Astrocyte (in vitro differentiated cells and primary cell): ENCODE results near the gene SLC30A1. TPM values are rescaled to one million over a fixed set of nuclear protein-coding genes. Genes with fewer than 3 reads are reported as not detected.

Experiments used
- DNase-seq: peaks from one replicate; pipeline ENCODE4 v3.0.0-alpha.2; 2010; ENCODE audit warnings: low read depth
- FAIRE-seq: peaks from 2 replicates; lab custom pipeline; 2011; peaks lifted over from hg19 to GRCh38; lab: Jason Lieb, UNC
- H2AFZ ChIP-seq: 2 replicates; pipeline ENCODE4 v1.6.0; 2012; ENCODE audit warnings: low read depth, low read length, inconsistent platforms
- H3K27ac ChIP-seq: 2 replicates; pipeline ENCODE4 v1.5.1; 2011; ENCODE audit warnings: low read depth, low read length, inconsistent platforms
- H3K27me3 ChIP-seq: 2 replicates; pipeline ENCODE4 v1.6.0; 2011; ENCODE audit warnings: low read length, inconsistent platforms; ENCODE audit not compliant: insufficient read depth
- H3K36me3 ChIP-seq: 2 replicates; pipeline ENCODE4 v1.5.1; 2011; ENCODE audit warnings: low read length, inconsistent platforms; ENCODE audit not compliant: insufficient read depth
- H3K4me1 ChIP-seq: 2 replicates; pipeline ENCODE4 v1.5.1; 2011; ENCODE audit warnings: low read length, inconsistent platforms; ENCODE audit not compliant: insufficient read depth
- H3K4me2 ChIP-seq: 2 replicates; pipeline ENCODE4 v1.6.0; 2012; ENCODE audit warnings: low read length, inconsistent platforms
- H3K4me3 ChIP-seq: 2 replicates; pipeline ENCODE4 v1.5.1; 2011; ENCODE audit warnings: low read depth, mild to moderate bottlenecking, low read length, inconsistent platforms; ENCODE audit not compliant: insufficient read depth
- H3K79me2 ChIP-seq: 2 replicates; pipeline ENCODE4 v1.6.0; 2012; ENCODE audit warnings: mild to moderate bottlenecking, low read length, inconsistent platforms; ENCODE audit not compliant: insufficient read depth
- H3K9ac ChIP-seq: 2 replicates; pipeline ENCODE4 v1.6.0; 2012; ENCODE audit warnings: mild to moderate bottlenecking, low read length, inconsistent platforms
- H3K9me3 ChIP-seq: 2 replicates; pipeline ENCODE4 v1.5.1; 2012; ENCODE audit warnings: low read depth, mild to moderate bottlenecking, low read length, inconsistent platforms; ENCODE audit not compliant: insufficient read depth
- H4K20me1 ChIP-seq: 2 replicates; pipeline ENCODE4 v1.6.0; 2012; ENCODE audit warnings: low read length, inconsistent platforms; ENCODE audit not compliant: insufficient read depth
- H3K27ac Mint-ChIP-seq: one replicate; pipeline ENCODE4 v1.8.0; 2021; ENCODE audit warnings: mild to moderate bottlenecking, mixed read lengths; ENCODE audit not compliant: unreplicated experiment
- H3K27me3 Mint-ChIP-seq: one replicate; pipeline ENCODE4 v1.8.0; 2021; ENCODE audit warnings: low read depth, mixed read lengths; ENCODE audit not compliant: unreplicated experiment
- H3K36me3 Mint-ChIP-seq: one replicate; pipeline ENCODE4 v1.8.0; 2021; ENCODE audit warnings: low read depth, mixed read lengths; ENCODE audit not compliant: unreplicated experiment
- H3K4me1 Mint-ChIP-seq: one replicate; pipeline ENCODE4 v1.8.0; 2021; ENCODE audit warnings: low read depth, mixed read lengths; ENCODE audit not compliant: unreplicated experiment
- H3K4me3 Mint-ChIP-seq: one replicate; pipeline ENCODE4 v1.8.0; 2021; ENCODE audit warnings: mild to moderate bottlenecking, moderate library complexity, mixed read lengths; ENCODE audit not compliant: unreplicated experiment
- H3K9me3 Mint-ChIP-seq: one replicate; pipeline ENCODE4 v1.8.0; 2021; ENCODE audit warnings: mild to moderate bottlenecking, mixed read lengths; ENCODE audit not compliant: unreplicated experiment
- CTCF ChIP-seq: IDR thresholded peaks from 2 replicates; pipeline ENCODE4 v1.5.1; 2011; ENCODE audit warnings: low read depth, mild to moderate bottlenecking, inconsistent platforms, low read length, moderate library complexity; ENCODE audit not compliant: insufficient read depth
- EZH2 ChIP-seq: IDR thresholded peaks from 2 replicates; pipeline ENCODE4 v1.6.1; 2012; ENCODE audit warnings: mild to moderate bottlenecking, low read length, inconsistent platforms; ENCODE audit not compliant: insufficient read depth
- total RNA-seq: library from RNA; stranded (reverse); gene quantifications from 2 replicates; pipeline ENCODE4 v1.2.1, GENCODE V29; 2021

SLC30A1 gene
- total RNA-seq, 1 donor from 2014 or later, result 35.0 TPM

GRCh38 chr1:211604548-211604947 is 25.6 kb upstream of the SLC30A1 start:
- no peak overlapping the region for H3K4me3 ChIP-seq
- DNase-seq (no peak), FAIRE-seq (no peak)
- H3K27ac Mint-ChIP-seq, result no peak overlapping the region
- no peaks in the 10 kb centered on the region for H3K4me1 Mint-ChIP-seq
- no peaks in the 10 kb centered on the region for H4K20me1 ChIP-seq
- no peak overlapping the region for H3K4me3 Mint-ChIP-seq
- H3K36me3 Mint-ChIP-seq, result peaks cover 1% of the 10 kb centered on the region
- no peaks in the 10 kb centered on the region for H3K9me3 ChIP-seq
- no peaks in the 10 kb centered on the region for H3K4me1 ChIP-seq
- H3K9me3 Mint-ChIP-seq, result peaks cover 4% of the 10 kb centered on the region
- H3K27me3 ChIP-seq, result no peaks in the 10 kb centered on the region
- H3K27me3 Mint-ChIP-seq, result peaks cover 15% of the 10 kb centered on the region
- no peak overlapping the region for H2AFZ ChIP-seq
- TF ChIP-seq EZH2 (no peak), CTCF (no peak)
- no peak overlapping the region for H3K27ac ChIP-seq
- no peak overlapping the region for H3K9ac ChIP-seq
- no peaks in the 10 kb centered on the region for H3K36me3 ChIP-seq
- no peaks in the 10 kb centered on the region for H3K79me2 ChIP-seq
- no peak overlapping the region for H3K4me2 ChIP-seq

GRCh38 chr1:211603713-211604112 is 24.8 kb upstream of the SLC30A1 start:
- no peaks in the 10 kb centered on the region for H3K27me3 ChIP-seq

More at GRCh38 chr1:211603713-211604112, 24.8 kb upstream of the SLC30A1 start:
- Histone ChIP-seq H3K9ac (no peak overlapping the region), H3K4me3 (no peak overlapping the region), H4K20me1 (no peaks in the 10 kb centered on the region), H3K27ac (no peak overlapping the region), H3K79me2 (no peaks in the 10 kb centered on the region), H3K4me2 (no peak overlapping the region), H2AFZ (no peak overlapping the region), H3K36me3 (no peaks in the 10 kb centered on the region), H3K4me1 (no peaks in the 10 kb centered on the region), H3K9me3 (no peaks in the 10 kb centered on the region)
- TF ChIP-seq CTCF (no peak), EZH2 (no peak)
- Mint-ChIP-seq H3K36me3 (peaks cover 1% of the 10 kb centered on the region), H3K4me3 (no peak overlapping the region), H3K4me1 (no peaks in the 10 kb centered on the region), H3K9me3 (peaks cover 7% of the 10 kb centered on the region), H3K27me3 (peaks cover 17% of the 10 kb centered on the region), H3K27ac (no peak overlapping the region)
- DNase-seq, result no peak
- FAIRE-seq, result no peak
